T-helper 17 cell (primary cell): ENCODE measurements around the gene HLTF. TPM values are rescaled to one million over a fixed set of nuclear protein-coding genes. Genes with fewer than 3 reads are reported as not detected.
"Not testable (repeated sequence)": the region's sequence is repeated elsewhere in the genome, so short reads cannot be mapped to it uniquely, and the experiment has no call there.

ENCODE experiments used
- ATAC-seq: fragments of 150-1000 bp; cut with Tn5 transposase; 2 replicates; pipeline ENCODE4 v1.10.0; 2021; ENCODE audit warnings: mild to moderate bottlenecking, moderate library complexity
- DNase-seq, 3 donors: peaks; one replicate each; pipeline versions ENCODE4 v3.0.0 to v3.0.0-alpha.2; 2020 to 2021
- H3K9me3 ChIP-seq: one replicate; pipeline ENCODE4 v1.7.0; 2013; ENCODE audit warnings: low read length, mild to moderate bottlenecking; ENCODE audit not compliant: control insufficient read depth, poor library complexity, severe bottlenecking
- H3K27ac Mint-ChIP-seq: one replicate; pipeline ENCODE4 v1.8.0; 2022; ENCODE audit warnings: mild to moderate bottlenecking, moderate library complexity, mixed read lengths
- H3K27me3 Mint-ChIP-seq: one replicate; pipeline ENCODE4 v1.8.0; 2022; ENCODE audit warnings: mixed read lengths
- H3K36me3 Mint-ChIP-seq: one replicate; pipeline ENCODE4 v1.8.0; 2022; ENCODE audit warnings: low read depth, mixed read lengths
- H3K4me1 Mint-ChIP-seq: one replicate; pipeline ENCODE4 v1.8.0; 2022; ENCODE audit warnings: mild to moderate bottlenecking, mixed read lengths
- H3K4me3 Mint-ChIP-seq: one replicate; pipeline ENCODE4 v1.8.0; 2022; ENCODE audit warnings: mild to moderate bottlenecking, moderate library complexity, mixed read lengths
- total RNA-seq, 4 donors: library from RNA in 2 of 4; stranded (reverse) in 2 of 4; gene quantifications; one replicate each; pipeline ENCODE4 v1.2.3 and lab custom pipeline; 2022 to 2026

The HLTF gene
- total RNA-seq, 2 donors from 2014 or later: 5.6 TPM

DNA sequence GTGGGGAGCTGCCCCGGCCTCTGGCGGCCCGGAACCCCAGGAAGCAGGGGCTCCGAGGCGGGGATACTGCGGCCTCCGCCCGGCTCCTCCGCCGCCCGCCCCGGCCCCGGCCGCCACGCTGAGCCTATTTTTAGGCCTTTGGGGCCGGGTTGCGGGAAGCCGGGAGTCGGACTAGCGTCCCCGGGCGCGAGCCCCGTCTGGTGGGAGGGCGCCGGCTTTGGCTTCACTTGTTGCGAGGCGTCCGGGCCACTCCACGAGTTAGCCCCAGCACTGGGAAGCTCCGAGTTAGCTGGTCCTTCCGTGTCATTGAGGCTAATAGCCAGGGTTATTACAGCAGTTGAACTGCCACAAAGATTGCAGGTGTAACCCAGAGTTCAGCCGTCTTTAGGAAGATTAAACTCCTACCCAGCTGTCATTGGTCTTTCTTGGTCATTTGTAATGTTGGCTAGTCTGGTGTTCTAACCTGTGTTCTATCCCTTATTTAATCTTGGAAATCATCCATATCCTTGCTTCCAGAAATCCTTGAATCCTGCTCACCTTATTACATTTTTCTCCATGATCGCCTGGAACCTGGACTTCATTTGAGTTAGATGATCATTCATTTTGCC lies 94.2 kb downstream of the HLTF start:
- Mint-ChIP-seq H3K4me3 (peak overlapping the region; percentile 90), H3K36me3 (peaks cover 3% of the 10 kb centered on the region), H3K27me3 (no peaks in the 10 kb centered on the region), H3K4me1 (peaks cover 20% of the 10 kb centered on the region), H3K27ac (peak overlapping the region; percentile 90)
- DNase-seq (peak in 1 of 3 donors; percentile 19), ATAC-seq (peak; percentile 11)
- H3K9me3 ChIP-seq: no peaks in the 10 kb centered on the region

DNA sequence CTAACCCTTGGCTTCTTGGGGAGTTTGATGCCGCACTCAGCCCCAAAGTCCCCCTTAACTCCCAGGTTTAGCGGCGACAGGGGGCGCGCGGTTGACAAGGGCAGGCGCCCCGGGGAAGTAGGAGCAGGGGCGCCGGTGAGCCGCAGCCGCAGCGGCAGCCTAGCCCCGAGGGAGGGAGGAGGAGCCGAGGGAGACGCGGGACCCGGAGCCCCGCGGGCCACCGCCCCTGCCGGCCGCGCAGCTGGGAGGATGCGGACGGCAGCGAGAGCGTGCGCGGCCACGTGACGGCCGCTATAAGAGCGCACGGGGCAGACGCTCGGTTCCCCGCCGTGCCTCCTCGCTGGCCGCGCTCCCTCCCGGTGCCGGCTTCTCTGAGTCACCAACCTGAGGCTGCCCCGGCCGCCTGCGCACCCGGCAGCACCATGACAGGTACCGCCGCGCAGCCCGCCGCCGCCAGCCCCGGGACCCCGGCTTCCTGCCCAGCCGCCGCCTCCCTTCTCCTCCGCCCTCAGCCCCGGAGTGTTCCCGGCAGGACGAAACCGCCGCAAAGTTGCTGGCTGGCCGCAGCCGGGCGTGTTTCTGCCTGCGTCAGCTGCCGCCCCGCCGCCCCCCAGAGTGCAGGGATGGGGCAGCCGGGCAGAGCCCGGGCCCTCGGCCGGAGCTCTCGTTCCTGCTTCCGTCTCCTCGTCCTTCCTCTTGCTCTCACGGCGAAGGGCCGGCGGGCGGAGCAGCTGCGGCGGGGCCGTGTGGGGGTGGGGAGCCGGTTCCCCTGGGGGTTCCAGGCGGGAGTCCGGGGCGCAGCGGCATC lies 94.9 kb downstream of the HLTF start, which contains the start of gene GYG1:
Gene GYG1 (plus strand): TSS at position 322 of the 808 bp plus-strand sequence. CDS start 101 bp downstream, at position 423.
- Mint-ChIP-seq H3K27ac (peak within 1 kb of the TSS; percentile 90), H3K27me3 (no peaks in the 10 kb centered on the region)

DNA sequence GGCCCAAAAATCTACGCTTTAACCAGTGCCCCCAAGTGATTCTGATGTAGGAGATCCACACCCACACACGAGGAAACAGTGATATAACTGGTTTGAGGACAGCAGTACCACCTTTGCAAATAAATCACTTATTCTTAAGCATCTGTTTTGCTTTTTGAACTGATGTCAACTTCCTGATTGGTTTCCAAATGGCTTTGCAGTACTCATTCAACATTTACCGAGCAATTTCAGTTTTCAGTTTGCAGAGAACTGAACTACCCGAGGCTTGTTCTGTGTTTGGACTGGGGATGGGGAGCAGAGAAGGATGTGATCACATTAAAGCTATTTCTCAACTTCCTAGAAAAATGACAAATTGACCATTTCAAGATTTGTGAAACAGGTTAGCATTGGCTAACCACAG lies 96.1 kb downstream of the HLTF start:
- Mint-ChIP-seq H3K27ac (peak overlapping the region; percentile 61), H3K27me3 (no peaks in the 10 kb centered on the region), H3K36me3 (no peaks in the 10 kb centered on the region), H3K4me1 (peaks cover 13% of the 10 kb centered on the region), H3K4me3 (peak overlapping the region; percentile 39)
- DNase-seq (no peak), ATAC-seq (no peak)
- H3K9me3 ChIP-seq: no peaks in the 10 kb centered on the region

More for the DNA sequence above, 94.9 kb downstream of the HLTF start, which contains the start of gene GYG1:
- peak within 1 kb of the TSS; percentile 90 for H3K4me3 Mint-ChIP-seq
- H3K9me3 ChIP-seq: no peaks in the 10 kb centered on the region
- no peaks in the 10 kb centered on the region for H3K36me3 Mint-ChIP-seq
- peaks cover 15% of the 10 kb centered on the region for H3K4me1 Mint-ChIP-seq
- DNase-seq: peak; percentile 63 to 77 (median 69)
- ATAC-seq: peak; percentile 91

DNA sequence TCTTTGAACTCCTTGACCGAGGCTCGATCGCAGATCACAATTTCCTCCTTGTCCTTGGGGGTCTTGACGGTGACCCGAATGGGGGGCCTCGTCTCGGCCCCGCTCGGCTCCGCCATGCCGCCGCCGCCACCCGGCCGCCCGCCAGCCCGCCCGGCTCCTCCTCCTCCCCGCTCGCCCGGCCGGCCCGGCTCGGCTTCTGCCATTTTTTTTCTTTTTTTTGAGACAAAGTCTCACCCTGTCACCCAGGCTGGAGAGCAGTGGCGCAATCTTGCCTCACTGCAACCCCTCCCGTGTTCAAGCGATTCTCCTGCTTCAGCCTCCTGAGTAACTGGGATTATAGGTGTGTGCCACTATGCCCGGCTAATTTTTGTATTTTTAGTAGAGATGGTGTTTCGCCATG lies 98.8 kb downstream of the HLTF start:
- not testable (repeated sequence) for H3K27me3 Mint-ChIP-seq, H3K27ac Mint-ChIP-seq, ATAC-seq, H3K9me3 ChIP-seq, H3K36me3 Mint-ChIP-seq, DNase-seq, H3K4me1 Mint-ChIP-seq, H3K4me3 Mint-ChIP-seq

DNA sequence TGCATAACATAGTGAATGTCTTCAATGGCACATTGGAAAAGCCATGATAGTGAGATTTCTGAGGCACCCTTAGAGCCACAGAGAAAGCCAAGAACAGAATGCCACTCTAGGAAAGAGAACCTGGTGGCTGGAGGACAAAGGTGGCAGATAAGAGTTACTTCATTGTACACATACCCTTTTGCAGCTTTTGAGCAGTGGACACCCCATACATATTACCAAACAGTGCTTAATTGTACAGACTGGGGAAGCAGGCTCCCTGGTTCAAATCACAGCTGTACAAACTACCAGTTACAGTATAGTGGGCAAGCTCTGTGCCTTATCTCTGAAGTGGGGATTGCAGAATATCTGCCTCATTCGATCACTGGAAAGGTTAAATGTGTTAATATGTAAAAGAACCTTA lies 105.1 kb downstream of the HLTF start:
- no peaks in the 10 kb centered on the region for H3K36me3 Mint-ChIP-seq
- H3K4me1 Mint-ChIP-seq: no peaks in the 10 kb centered on the region
- H3K4me3 Mint-ChIP-seq: no peak overlapping the region
- ATAC-seq (no peak), DNase-seq (no peak)
- no peak overlapping the region for H3K27ac Mint-ChIP-seq
- no peaks in the 10 kb centered on the region for H3K9me3 ChIP-seq
- peaks cover 23% of the 10 kb centered on the region for H3K27me3 Mint-ChIP-seq

Other genes starting within 250 kb of the HLTF start
- under 1 TPM in 1 of 2 donors, not detected in 1; 0.57 TPM for gene CPA3, start 221.2 kb downstream of the HLTF start, total RNA-seq
- 10 to 100 TPM; 22.3 to 27.4 TPM for gene GYG1, start 95.0 kb downstream of the HLTF start, total RNA-seq
- 10 to 100 TPM; 12.7 to 12.9 TPM for gene HPS3, start 43.1 kb upstream of the HLTF start, total RNA-seq
- gene CP, start 135.3 kb upstream of the HLTF start, total RNA-seq: not detected
- not detected for gene TM4SF18, start 247.1 kb upstream of the HLTF start, total RNA-seq